Glutamatergic neuron (in vitro differentiated cells): ENCODE measurements around the gene JAK1. TPM values are rescaled to one million over a fixed set of nuclear protein-coding genes. Genes with fewer than 3 reads are reported as not detected.
"Not testable (repeated sequence)": the region's sequence is repeated elsewhere in the genome, so short reads cannot be mapped to it uniquely, and the experiment has no call there.

Source experiments
- DNase-seq: peaks from one replicate; pipeline ENCODE4 v3.0.0; 2022
- H3K27ac Mint-ChIP-seq: one replicate; pipeline ENCODE4 v1.8.0; 2020; ENCODE audit warnings: mild to moderate bottlenecking, mixed read lengths, inconsistent platforms; ENCODE audit not compliant: unreplicated experiment
- H3K27me3 Mint-ChIP-seq: one replicate; pipeline ENCODE4 v1.8.0; 2020; ENCODE audit warnings: mild to moderate bottlenecking, moderate library complexity, mixed read lengths, inconsistent platforms; ENCODE audit not compliant: unreplicated experiment
- H3K36me3 Mint-ChIP-seq: one replicate; pipeline ENCODE4 v1.8.0; 2020; ENCODE audit warnings: mild to moderate bottlenecking, mixed read lengths, inconsistent platforms; ENCODE audit not compliant: unreplicated experiment
- H3K4me1 Mint-ChIP-seq: one replicate; pipeline ENCODE4 v1.8.0; 2020; ENCODE audit warnings: mild to moderate bottlenecking, low read depth, mixed read lengths, inconsistent platforms; ENCODE audit not compliant: unreplicated experiment
- H3K4me3 Mint-ChIP-seq: one replicate; pipeline ENCODE4 v1.8.0; 2020; ENCODE audit warnings: mild to moderate bottlenecking, mixed read lengths, inconsistent platforms; ENCODE audit not compliant: unreplicated experiment
- H3K9me3 Mint-ChIP-seq: one replicate; pipeline ENCODE4 v1.8.0; 2020; ENCODE audit warnings: mild to moderate bottlenecking, moderate library complexity, mixed read lengths, inconsistent platforms; ENCODE audit not compliant: unreplicated experiment
- CTCF ChIP-seq: fragments of 200-600 bp; sonication (generic); IDR thresholded peaks from one replicate; pipeline ENCODE4 v1.5.0; 2021; ENCODE audit not compliant: partially characterized antibody, unreplicated experiment
- total RNA-seq: library from RNA; stranded (reverse); fragmentation: NEBNext Ultra II Directional; extraction: Animal tissue kit (Norgen Biotek cat#: 25700); gene quantifications from one replicate; pipeline ENCODE4 v1.2.1, GENCODE V29; 2021; ENCODE audit not compliant: unreplicated experiment

The JAK1 gene
- total RNA-seq, 1 donor from 2014 or later: 16.9 TPM

DNA sequence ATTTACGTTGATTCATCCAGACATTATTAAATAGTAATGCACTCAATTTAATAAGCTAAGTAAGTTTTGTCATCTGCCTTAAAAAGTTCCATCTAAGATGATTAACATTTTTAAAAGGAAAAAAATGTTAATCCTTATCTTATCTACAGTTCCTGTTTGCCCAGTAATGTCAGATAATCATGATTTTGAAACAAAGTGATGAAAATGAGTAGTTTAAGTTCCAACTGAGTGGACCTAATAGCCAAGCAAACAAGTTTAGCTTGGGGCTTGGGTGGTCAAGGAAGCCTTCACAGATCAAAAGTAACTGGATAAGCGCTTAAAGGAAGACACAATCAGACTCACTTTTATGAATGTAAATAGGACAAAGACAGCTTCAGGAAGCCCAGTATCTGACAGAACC lies 40.5 kb upstream of the JAK1 start:
- Mint-ChIP-seq H3K27ac (no peak overlapping the region), H3K4me3 (no peak overlapping the region), H3K9me3 (no peaks in the 10 kb centered on the region), H3K27me3 (peaks cover 11% of the 10 kb centered on the region), H3K4me1 (no peaks in the 10 kb centered on the region), H3K36me3 (no peaks in the 10 kb centered on the region)
- DNase-seq: no peak
- no peak for TF ChIP-seq CTCF

GRCh38 chr1:65003316-65003664 lies 36.9 kb upstream of the JAK1 start:
- Mint-ChIP-seq H3K27ac (no peak overlapping the region), H3K9me3 (peaks cover 3% of the 10 kb centered on the region), H3K27me3 (peaks cover 13% of the 10 kb centered on the region), H3K4me3 (peak overlapping the region; percentile 58), H3K4me1 (no peaks in the 10 kb centered on the region), H3K36me3 (peaks cover 11% of the 10 kb centered on the region)
- no peak for DNase-seq
- TF ChIP-seq CTCF: no peak

DNA sequence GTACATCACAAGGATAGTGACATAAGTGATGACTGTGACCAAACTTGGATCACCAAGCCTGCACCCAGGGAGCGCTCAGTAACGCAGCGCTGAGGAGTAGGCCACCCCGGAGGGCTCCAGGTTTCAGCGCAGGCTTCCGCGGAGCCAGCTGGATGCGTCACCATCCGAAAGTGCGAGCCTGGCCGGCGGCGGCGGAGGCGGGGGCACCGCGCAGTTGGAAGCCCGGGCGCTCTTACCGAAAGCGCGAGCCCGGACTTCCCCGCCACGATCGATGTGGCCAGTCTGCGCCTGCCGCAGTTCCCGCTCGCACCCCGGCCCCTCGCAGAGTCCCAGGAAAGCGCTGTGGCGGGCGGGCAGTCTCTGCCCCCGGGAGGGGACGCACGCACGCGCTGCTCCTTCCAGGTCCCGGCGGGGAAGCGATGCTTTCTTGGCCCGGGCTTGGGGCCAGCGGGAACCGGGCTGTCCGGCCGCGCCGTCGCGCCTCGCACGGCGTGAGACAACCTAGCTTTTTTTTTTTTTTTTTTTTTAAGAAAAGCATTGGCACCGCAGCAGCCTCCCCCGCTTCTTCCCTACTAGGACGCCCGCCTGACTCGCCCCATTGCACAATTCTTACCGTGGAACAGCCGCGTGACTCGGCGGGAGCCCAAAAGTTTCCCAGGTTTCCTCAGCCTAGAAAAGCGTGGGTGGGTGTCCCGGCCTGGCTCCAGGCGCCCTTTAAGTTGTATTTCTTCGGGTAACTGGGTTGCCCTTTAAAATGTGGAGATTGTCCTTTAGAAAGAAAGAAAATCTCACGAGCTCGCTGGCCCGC lies 36.4 kb upstream of the JAK1 start:
- peaks cover 6% of the 10 kb centered on the region for H3K9me3 Mint-ChIP-seq
- H3K27ac Mint-ChIP-seq: no peak overlapping the region
- TF ChIP-seq CTCF: no peak
- DNase-seq: peak; percentile 79
- H3K4me3 Mint-ChIP-seq: peak overlapping the region; percentile 67
- H3K4me1 Mint-ChIP-seq: no peaks in the 10 kb centered on the region
- peaks cover 17% of the 10 kb centered on the region for H3K36me3 Mint-ChIP-seq
- H3K27me3 Mint-ChIP-seq: peaks cover 13% of the 10 kb centered on the region

DNA sequence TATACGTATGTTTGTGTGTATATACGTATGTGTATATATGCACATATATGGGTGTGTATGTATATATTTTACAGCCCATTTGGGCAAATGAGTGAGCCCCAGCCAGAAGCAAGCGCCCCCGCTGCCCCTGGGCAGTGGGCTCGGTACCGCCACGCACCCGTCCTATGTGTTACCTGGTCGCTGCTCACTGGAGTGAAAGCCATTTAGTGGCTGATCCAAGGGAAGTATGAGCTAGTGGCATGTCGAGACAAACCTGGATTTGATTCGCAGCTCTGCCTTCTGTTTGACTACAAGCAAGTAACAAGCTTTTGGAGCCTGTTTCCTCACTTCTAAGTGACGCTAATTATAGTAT lies 35.8 kb upstream of the JAK1 start:
- peaks cover 6% of the 10 kb centered on the region for H3K9me3 Mint-ChIP-seq
- peaks cover 12% of the 10 kb centered on the region for H3K27me3 Mint-ChIP-seq
- no peak overlapping the region for H3K27ac Mint-ChIP-seq
- no peak for DNase-seq
- peaks cover 19% of the 10 kb centered on the region for H3K36me3 Mint-ChIP-seq
- TF ChIP-seq CTCF: no peak
- H3K4me3 Mint-ChIP-seq: peak overlapping the region; percentile 67
- no peaks in the 10 kb centered on the region for H3K4me1 Mint-ChIP-seq

GRCh38 chr1:65001231-65001792 lies 35.0 kb upstream of the JAK1 start:
- TF ChIP-seq CTCF: no peak
- DNase-seq: peak; percentile 32
- peaks cover 19% of the 10 kb centered on the region for H3K36me3 Mint-ChIP-seq
- H3K4me1 Mint-ChIP-seq: no peaks in the 10 kb centered on the region
- H3K4me3 Mint-ChIP-seq: no peak overlapping the region
- no peak overlapping the region for H3K27ac Mint-ChIP-seq
- peaks cover 11% of the 10 kb centered on the region for H3K27me3 Mint-ChIP-seq
- peaks cover 6% of the 10 kb centered on the region for H3K9me3 Mint-ChIP-seq

DNA sequence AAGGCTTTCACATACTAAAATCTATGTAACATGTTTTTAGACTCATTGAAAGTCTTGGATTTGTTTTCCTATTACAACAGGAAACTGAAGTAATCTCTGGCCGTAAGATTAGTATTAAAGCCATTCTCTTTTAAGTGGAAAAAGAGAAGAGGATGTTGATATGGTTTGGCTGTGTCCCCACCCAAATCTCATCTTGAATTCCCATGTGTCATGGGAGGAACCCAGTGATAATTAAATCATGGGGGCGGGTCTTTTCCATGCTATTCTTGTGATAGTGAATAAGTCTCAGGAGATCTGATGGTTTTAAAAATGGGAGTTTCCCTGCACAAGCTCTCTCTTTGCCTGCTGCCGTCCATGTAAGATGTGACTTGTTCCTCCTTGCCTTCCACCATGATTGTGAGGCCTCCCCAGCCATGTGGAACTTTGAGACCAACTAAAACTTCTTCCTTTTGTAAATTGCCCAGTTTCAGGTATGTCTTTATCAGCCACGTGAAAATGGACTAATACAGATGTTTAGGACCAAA lies 32.1 kb upstream of the JAK1 start:
- not testable (repeated sequence) for H3K27me3 Mint-ChIP-seq, H3K27ac Mint-ChIP-seq, H3K9me3 Mint-ChIP-seq, H3K4me1 Mint-ChIP-seq, DNase-seq, H3K4me3 Mint-ChIP-seq
- peaks cover 19% of the 10 kb centered on the region for H3K36me3 Mint-ChIP-seq
